ENCODE results near the gene ACAD11. TPM values are rescaled to one million over a fixed set of nuclear protein-coding genes. Genes with fewer than 3 reads are reported as not detected.

ACAD11 gene
- polyA plus RNA-seq, 4 donors: 30.5 to 45.1 (median 34.2) TPM

DNA sequence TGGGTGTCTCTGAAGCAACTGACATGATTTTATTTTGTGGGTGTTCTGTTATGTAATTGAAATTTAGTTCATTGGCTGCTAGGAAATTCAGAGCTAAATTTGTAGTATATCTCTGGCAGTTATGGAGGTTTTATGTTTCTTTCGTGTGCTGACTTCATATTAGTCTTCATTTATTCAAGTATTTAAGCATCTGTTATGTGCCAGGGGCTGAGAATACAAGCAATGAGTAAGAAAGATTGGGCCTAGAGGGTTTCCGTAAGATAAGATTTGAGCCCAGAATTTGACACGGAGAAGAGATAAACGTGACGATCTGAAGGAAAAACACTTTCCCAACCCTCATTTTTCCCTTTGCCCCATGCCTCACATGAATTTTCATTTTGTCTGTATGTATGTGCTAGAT, 137.7 kb downstream of the ACAD11 start:
- no peak for DNase-seq (ENCODE audit: low read depth in 4 of 4, low spot score in 3 of 4)

DNA sequence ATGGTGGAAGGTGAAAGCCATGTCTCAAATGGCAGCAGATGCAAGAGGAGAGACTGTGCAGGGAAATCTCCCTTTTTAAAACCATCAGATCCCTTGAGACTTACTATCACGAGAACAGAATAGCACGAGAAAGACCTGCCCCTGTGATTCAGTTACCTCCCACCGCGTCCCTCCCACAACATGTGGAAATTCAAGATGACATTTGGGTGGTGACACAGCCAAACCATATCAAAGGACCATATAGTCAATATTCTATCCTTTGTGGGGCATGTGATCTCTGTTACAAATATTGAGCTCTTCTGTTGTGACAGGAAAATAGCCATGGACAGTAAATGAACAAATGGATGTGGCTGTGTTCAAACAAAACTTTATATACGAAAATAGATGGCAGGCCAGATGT, 139.7 kb downstream of the ACAD11 start:
- DNase-seq (ENCODE audit: low read depth in 4 of 4, low spot score in 3 of 4): no peak

DNA sequence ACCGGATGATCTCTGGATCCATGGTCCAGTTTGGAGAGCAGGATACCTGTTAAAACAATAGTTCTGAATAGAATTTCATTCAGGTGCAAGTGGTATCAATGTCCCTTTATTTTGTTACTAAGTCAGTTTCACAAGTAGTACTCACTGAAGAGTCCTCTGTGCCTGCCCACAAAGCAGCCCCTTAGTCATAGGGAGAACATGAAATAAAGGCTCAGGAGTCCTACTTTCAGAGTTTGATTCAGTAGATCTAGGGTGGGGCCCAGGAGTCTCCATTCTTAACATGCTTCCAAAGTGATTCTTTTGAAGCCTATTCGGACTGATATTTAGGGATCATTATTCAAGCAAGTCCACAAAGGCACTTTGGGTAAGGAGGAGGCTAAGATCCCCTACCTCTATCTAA, 142.3 kb downstream of the ACAD11 start:
- DNase-seq (ENCODE audit: low read depth in 4 of 4, low spot score in 3 of 4): no peak

DNA sequence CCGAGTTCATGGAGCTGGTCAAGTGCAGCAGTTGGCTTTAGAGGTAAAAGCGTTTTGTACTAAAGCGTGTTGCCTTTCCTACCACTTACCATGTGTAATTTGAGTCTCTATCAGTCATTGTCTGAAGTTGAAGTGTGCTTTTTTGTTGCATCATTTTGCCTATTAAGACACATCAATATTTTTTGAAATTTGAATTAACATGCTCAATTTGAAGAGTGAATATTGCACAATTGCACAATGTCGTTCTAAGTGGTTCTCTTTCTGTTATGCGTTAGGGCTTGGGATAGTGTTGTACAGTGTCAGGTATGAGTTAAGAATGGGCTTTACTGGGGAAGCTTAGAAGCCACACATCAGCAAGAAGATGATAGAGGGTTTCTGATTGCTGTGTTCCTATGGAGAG, 146.6 kb downstream of the ACAD11 start:
- DNase-seq (ENCODE audit: low read depth in 4 of 4, low spot score in 3 of 4): no peak

DNA sequence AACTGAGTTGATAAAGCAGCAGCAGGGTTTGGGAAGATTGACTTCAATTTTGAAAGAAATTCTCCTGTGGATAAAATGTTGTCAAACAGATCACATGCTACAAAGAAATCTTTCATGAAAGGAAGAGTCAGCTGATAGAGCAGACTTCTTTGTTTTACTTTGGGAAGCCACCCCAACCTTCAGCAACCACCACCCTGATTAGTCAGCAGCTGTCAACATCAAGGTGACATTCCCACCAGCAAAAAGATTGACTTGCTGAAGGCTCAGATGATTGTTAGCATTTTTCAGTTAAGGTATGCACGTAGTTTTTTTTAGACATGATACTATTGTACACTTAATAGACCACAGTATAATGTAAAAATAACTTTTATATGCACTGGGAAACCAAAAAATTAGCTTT, 150.1 kb downstream of the ACAD11 start:
- DNase-seq (ENCODE audit: low read depth in 4 of 4, low spot score in 3 of 4): no peak

DNA sequence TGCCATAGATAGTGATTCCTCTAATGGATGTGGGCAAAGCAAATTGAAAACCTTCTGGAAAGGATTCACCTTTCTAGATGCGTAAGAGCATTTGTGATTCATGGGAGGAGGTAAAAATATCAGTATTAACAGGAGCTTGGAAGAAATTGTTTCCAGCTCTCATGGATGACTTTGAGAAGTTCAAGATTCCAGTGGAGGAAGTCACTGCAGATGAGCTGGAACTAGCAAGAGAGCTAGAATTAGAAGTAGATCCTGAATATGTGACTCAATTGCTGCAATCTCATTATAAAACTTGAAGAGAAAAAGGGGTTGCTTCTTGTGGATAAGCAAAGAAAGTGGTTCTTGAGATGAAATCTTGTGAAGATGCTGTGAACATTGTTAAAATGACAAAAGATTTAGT, 150.5 kb downstream of the ACAD11 start:
- DNase-seq (ENCODE audit: low read depth in 4 of 4, low spot score in 3 of 4): no peak

Other genes with a start within 250 kb of the ACAD11 start
- gene DNAJC13, start 242.3 kb downstream of the ACAD11 start, polyA plus RNA-seq (ENCODE audit: insufficient read length in 4 of 4): 10 to 100 TPM; 43.3 to 49.3 (median 46.6) TPM
- 1 to 10 TPM; 1.5 to 2.9 (median 1.7) TPM for gene ACKR4, start 62.5 kb downstream of the ACAD11 start, polyA plus RNA-seq (ENCODE audit: insufficient read length in 4 of 4)
- gene UBA5, start 520 bp upstream of the ACAD11 start, polyA plus RNA-seq (ENCODE audit: insufficient read length in 4 of 4): 10 to 100 TPM; 56.0 to 74.2 (median 66.7) TPM
- gene NPHP3, start 62.6 kb upstream of the ACAD11 start, polyA plus RNA-seq (ENCODE audit: insufficient read length in 4 of 4): 10 to 100 TPM; 35.1 to 51.0 (median 42.8) TPM

Measured in right renal pelvis (tissue), 4 donors.